ENCODE data around the gene KIAA2012. TPM values are rescaled to one million over a fixed set of nuclear protein-coding genes. Genes with fewer than 3 reads are reported as not detected.

The KIAA2012 gene
- total and polyA plus RNA-seq, 2 of the 8 experiments (the other 6 are each of a cell fraction or from before 2014, with no cell fraction given): not detected

- no peak overlapping the region for H4K91ac ChIP-seq (replicated peaks; ENCODE audit: insufficient read length, low read length)
- no peak for FAIRE-seq
- TF ChIP-seq ATF2 (IDR thresholded peaks at IDR 0.05; ENCODE audit: low read length) (no peak), ATF3 (IDR thresholded peaks at IDR 0.05; ENCODE audit: insufficient read depth, low read depth, low read length) (no peak), HDAC2 (IDR thresholded peaks at IDR 0.05; ENCODE audit: borderline replicate concordance in 1 of 2, low read depth in 2 of 2, low read length in 2 of 2) (no peak), RFX5 (IDR thresholded peaks at IDR 0.05; ENCODE audit: borderline replicate concordance, low read depth, low read length) (no peak), CHD1 (IDR thresholded peaks at IDR 0.05; ENCODE audit: low read depth, low read length) (no peak), SIN3A (conservative IDR thresholded peaks at IDR 0.05 in 1 of 2, IDR thresholded peaks at IDR 0.05 in 1 of 2; ENCODE audit: low read depth in 1 of 2, low read length in 2 of 2) (no peak), TAF1 (IDR thresholded peaks at IDR 0.05; ENCODE audit: low read depth, low read length) (no peak), USF2 (IDR thresholded peaks at IDR 0.05; ENCODE audit: low read length) (no peak), FOSL1 (IDR thresholded peaks at IDR 0.05; ENCODE audit: insufficient read depth, low read depth, low read length) (no peak), MAFK (IDR thresholded peaks at IDR 0.05; ENCODE audit: low read depth, low read length) (no peak)
Observed at GRCh38 chr2:202124286-202124685, 51.2 kb downstream of the KIAA2012 start.

More at GRCh38 chr2:202124286-202124685, 51.2 kb downstream of the KIAA2012 start:
- Histone ChIP-seq H3K36me3 (ENCODE audit: control insufficient read depth in 2 of 4, insufficient read depth in 4 of 4, low read length in 3 of 4) (no peaks in the 10 kb centered on the region), H2BK5ac (ENCODE audit: low read depth, low read length) (no peak overlapping the region), H3K4me2 (ENCODE audit: insufficient read depth in 1 of 2, low read depth in 2 of 2, low read length in 2 of 2) (no peak overlapping the region), H3K27ac (ENCODE audit: low read depth, low read length) (no peak overlapping the region), H4K5ac (ENCODE audit: insufficient read length, low read depth, low read length) (no peak overlapping the region), H3K79me2 (ENCODE audit: control insufficient read depth in 1 of 2, insufficient read depth in 2 of 2, low read length in 2 of 2) (no peaks in the 10 kb centered on the region), H3K56ac (replicated peaks; ENCODE audit: insufficient read length, low read depth, low read length) (no peak overlapping the region), H2BK120ac (replicated peaks; ENCODE audit: low read depth, low read length) (no peak overlapping the region), H3K4ac (replicated peaks; ENCODE audit: insufficient read length, low read depth, low read length) (no peak overlapping the region), H3K27me3 (replicated peaks in 1 of 4; ENCODE audit: control insufficient read depth in 3 of 4, extremely low read depth in 1 of 4, insufficient read depth in 3 of 4, low read length in 3 of 4) (peaks cover 0 to 2% (median 0%) of the 10 kb centered on the region in 4 experiments; a peak in 1 of 7 replicates), H3K23me2 (ENCODE audit: low read depth, low read length) (no peaks in the 10 kb centered on the region), H2BK15ac (ENCODE audit: low read length) (no peak overlapping the region), H3K14ac (ENCODE audit: insufficient read length) (no peak overlapping the region), H4K20me1 (replicated peaks in 1 of 2; ENCODE audit: control insufficient read depth in 1 of 2, insufficient read depth in 2 of 2, low read length in 2 of 2) (no peaks in the 10 kb centered on the region), H3K18ac (ENCODE audit: extremely low read depth, low read length) (no peak overlapping the region), H3K4me3 (ENCODE audit: extremely low read depth in 1 of 4, insufficient read depth in 2 of 4, low read depth in 3 of 4, low read length in 4 of 4) (no peak overlapping the region), H3K79me1 (ENCODE audit: low read depth, low read length) (no peaks in the 10 kb centered on the region), H4K8ac (ENCODE audit: extremely low read depth, insufficient read depth, low read length) (no peak overlapping the region), H3K4me1 (replicated peaks in 1 of 4; ENCODE audit: control insufficient read depth in 3 of 4, insufficient read depth in 4 of 4, low read length in 3 of 4) (peaks cover 0 to 5% (median 1%) of the 10 kb centered on the region in 4 experiments; a peak in 2 of 7 replicates), H2BK20ac (ENCODE audit: low read length) (peak overlapping the region; percentile 69; the same call in 1 of the 2 replicates), H3K9ac (replicated peaks in 1 of 4; ENCODE audit: extremely low read depth in 1 of 4, low read depth in 3 of 4, low read length in 3 of 4) (no peak overlapping the region), H2AFZ (ENCODE audit: low read length) (no peak overlapping the region), H2BK12ac (ENCODE audit: low read depth, low read length) (no peak overlapping the region), H2AK5ac (ENCODE audit: low read depth, low read length) (no peak overlapping the region), H3K23ac (ENCODE audit: insufficient read length) (no peak overlapping the region), H3K9me3 (ENCODE audit: insufficient read depth in 2 of 2, low read depth in 1 of 2, low read length in 1 of 2) (no peaks in the 10 kb centered on the region)
- WGBS, 2 experiments (ENCODE audit: extremely low coverage in 1 of 2, insufficient coverage in 1 of 2, insufficient read length in 1 of 2, insufficient replicate concordance in 2 of 2, low coverage in 1 of 2, low lambda C conversion rate in 2 of 2, missing lambda C conversion rate in 1 of 2): 93% methylated on average over 2 of the region's 2 CpGs; no CpG with 5 or more reads in 1 of the 2 experiments
- no peak for DNase-seq (ENCODE audit: low read depth in 1 of 2, low spot score in 2 of 2)
- CTCF ChIA-PET (ENCODE audit: partially characterized antibody): interaction anchor here (1.3 to 3.5 kb wide), 4 partner anchors 15 to 49 kb away, joined by 3 to 8 read pairs (median 4); no protein-coding TSS in a partner anchor
- POLR2A ChIA-PET (ENCODE audit: partially characterized antibody): no interaction called here

Data from H1 (cell line).